Measurements from ENCODE around the gene SHCBP1L.

The SHCBP1L gene

DNA sequence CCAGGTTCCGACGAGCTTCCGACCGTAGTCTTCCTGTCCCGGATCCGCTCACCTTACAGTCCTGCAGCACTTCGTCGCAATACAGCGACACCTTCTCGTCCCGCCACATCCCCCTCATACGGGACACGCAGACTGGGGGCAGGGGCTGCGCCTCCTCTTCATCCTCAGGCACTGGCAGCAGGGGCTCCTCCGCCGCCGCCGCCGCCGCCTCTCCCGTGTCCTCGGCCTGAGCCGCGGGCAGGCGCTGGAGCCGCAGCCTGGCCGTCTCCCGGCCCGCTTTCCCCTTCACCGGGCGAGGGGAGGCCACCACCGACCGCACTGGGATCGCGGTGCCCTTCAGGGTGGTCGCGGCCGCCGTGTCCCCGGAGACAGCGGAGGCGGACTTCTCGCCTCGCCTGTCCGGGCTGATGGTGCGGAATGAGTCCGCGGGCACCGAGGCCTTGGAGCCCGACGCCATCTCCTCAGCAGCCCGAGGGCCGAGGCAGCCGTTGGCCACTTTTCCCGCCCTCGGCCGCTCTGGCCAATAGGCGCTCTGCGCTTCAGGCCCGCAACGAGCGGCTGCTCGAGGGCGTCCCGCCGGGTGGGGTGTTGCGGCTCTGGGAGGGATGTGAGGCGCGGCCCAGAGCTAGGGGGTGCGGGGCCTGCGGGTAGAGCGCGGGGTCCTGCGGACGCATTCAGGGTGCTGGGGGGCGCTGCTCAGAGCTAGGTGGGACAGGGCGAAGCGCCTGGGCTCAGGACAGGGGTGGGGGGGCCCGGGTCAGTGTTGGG is at the start of gene SHCBP1L:
Gene SHCBP1L (minus strand): TSS at position 490 of the 768 bp plus-strand sequence. CDS start 33 bp downstream, at position 457.
- no peak for DNase-seq

DNA sequence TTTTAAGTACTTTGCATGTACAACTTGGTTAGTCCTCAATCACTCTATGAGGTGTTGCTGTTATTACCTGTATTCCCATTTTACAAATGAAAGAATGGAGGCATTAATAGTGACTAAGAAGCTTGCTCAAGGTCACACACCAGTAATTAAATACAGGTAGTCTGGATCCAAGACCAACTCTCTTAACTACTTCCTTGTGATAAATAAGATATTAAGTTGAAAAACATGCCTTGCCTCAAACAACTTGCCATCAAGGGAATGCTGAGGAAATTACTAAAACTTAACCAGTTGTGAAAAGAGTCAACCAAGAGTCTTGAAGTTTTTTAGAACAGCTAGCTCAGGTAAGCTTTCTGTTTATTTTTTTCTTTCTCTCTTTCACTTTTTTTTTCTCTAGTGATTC is 49.3 kb upstream of the SHCBP1L start:
- no peak for DNase-seq

GRCh38 chr1:183000167-183000962 is 47.4 kb upstream of the SHCBP1L start:
- no peak for DNase-seq

- no peak for DNase-seq
Observed at GRCh38 chr1:182998482-182998881, 45.5 kb upstream of the SHCBP1L start.

DNA sequence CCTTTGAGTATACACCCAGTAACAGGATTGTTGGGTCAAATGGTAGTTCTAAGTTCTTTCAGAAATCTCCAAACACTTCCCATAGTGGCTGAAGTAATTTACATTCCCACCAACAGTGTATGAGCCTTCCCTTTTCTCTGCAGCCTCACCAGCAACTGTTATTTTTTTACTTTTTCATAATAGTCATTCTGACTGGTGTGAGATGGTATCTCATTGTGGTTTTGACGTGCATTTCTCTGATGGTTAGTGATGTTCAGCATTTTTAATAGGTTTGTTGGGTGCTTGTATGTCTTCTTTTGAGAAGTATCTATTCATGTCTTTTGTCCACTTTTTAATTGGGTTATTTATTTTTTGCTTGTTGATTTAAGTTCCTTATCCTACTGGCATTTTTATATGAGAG is 43.9 kb upstream of the SHCBP1L start:
- no peak for DNase-seq

DNA sequence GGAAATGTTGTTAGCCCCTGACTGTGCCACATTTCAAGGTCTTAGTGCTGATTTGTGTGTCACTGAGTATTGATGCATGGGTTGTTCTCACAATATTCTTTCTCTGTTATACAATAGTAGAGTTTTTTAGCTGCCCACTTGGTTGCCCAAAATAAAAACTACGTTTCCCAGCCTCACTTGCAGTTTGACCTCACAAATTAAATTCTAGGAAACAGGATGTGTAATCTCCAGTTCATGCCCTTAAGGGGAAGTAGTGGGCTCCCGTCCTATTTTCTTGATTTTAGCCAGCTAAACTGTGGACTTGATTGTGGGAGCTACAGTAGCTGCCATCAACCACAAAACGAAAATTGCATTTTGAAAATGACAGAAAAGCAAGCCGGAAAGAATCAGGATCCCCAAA is 42.9 kb upstream of the SHCBP1L start:
- no peak for DNase-seq

- no peak for DNase-seq
Observed at GRCh38 chr1:182993746-182994145, 40.8 kb upstream of the SHCBP1L start.

DNA sequence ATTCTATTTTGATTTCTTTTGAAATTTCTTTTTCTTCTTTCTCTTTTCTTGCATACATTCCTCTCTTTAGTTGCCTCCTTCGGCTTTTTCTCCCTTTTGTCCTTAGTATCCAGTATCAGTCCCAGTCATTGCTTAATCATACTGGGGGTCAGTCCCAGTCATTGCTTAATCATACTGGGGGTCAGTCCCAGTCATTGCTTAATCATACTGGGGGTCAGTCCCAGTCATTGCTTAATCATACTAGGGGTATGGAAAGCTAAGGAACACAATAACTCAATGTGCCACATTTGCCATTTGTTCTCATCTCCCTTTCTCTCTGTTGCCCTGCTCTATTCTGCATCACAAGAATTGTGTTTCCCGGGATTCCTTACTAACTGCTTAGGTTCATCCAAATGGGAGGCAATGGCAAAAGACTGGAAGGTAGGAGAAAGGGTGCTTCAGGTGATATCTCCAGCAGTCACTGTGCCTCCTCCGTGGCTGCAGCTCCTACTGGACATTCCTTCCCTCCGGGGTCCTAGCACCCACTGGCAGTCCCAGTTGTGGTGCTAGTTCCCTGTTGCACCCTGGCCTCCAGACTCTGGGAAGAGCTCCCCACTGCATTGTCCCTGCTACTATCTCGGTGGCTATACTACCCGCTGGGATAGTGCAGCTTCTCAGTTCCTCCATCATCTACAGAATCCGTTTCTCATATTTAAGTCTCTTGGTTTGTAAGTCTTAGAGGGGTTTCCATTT is 37.6 kb upstream of the SHCBP1L start:
- no peak for DNase-seq

DNA sequence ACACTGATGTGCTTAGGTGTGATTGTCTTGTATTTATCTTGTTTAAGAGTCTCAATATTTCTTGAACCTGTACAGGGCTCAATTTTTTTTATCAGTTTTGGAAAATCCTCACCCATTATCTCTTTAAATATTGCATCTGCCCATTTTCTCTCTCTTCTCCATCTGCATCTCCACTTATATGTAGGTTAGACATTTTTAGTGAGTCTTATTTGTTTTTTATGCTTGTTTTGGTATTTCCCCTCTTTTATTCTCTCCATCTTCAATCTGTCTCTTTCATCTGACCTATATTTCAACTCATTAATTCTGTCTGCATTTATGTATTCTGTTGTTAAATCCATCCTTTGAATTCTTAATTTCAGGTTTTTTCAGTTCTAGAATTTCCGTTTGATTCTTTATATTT is 32.9 kb upstream of the SHCBP1L start:
- no peak for DNase-seq

DNA sequence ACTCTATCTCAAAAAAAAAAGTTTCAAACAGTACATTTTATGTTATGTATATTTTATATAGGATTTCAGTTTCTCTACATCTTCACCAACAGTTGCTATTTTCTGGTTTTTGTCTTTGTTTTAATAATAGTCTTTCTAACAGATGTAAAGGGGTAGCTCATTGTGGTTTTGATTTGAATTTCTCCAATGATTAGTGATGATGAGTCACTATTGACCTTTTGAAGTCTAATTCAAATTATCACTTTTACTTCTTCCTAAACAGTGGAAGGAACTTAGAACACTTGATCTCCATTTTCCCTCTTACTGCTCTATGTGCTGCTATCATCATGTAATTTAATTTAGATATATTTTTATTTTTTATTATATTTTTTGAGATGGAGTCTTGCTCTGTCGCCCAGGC is 31.7 kb upstream of the SHCBP1L start:
- DNase-seq, result no peak

GRCh38 chr1:182984138-182984537 is 31.2 kb upstream of the SHCBP1L start:
- DNase-seq, result no peak

- no peak for DNase-seq
Observed at GRCh38 chr1:182978151-182978853, 25.3 kb upstream of the SHCBP1L start.

DNA sequence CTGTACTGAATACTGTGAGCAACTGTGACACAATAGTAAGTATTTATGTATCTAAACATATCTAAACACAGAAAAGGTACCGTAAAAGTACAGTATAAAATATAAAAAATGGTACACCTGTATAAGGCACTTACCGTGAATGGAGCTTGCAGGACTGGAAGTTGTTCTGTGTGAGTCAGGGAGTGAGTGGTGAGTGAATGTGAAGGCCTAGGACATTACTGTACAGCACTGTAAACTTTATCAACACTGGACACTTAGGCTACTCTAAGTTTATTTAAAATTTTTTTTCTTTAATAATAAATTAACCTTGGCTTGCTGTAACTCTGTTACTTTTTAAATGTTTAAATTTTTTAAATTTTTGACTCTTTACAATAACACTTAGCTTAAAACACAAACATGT is 24.5 kb upstream of the SHCBP1L start:
- DNase-seq, result no peak

GRCh38 chr1:182974506-182975191 is 21.7 kb upstream of the SHCBP1L start:
- DNase-seq, result no peak

- DNase-seq, result no peak
Observed at GRCh38 chr1:182972829-182973228, 19.9 kb upstream of the SHCBP1L start.

DNA sequence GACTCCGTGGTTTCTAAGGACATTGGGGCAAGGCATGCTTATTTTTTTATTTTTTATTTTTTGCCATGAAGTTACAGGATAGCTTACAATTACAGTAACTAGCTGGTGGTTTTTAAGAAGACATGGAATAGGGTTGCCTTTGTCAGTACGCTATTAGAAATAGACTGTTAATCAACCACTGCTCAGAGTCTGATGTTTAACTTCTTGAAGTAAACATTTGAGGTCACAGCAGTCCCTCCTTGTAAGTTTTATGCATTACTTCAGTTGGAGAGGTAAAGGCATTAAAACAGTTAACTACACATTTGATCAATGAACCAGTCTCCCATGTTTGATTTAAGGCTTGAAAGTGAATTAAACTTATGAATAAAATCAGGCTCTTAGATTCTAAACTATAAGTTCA is 19.3 kb upstream of the SHCBP1L start:
- DNase-seq, result no peak

- DNase-seq, result no peak
Observed at GRCh38 chr1:182971219-182971618, 18.3 kb upstream of the SHCBP1L start.

GRCh38 chr1:182968836-182969734 is 16.1 kb upstream of the SHCBP1L start:
- DNase-seq, result no peak

DNA sequence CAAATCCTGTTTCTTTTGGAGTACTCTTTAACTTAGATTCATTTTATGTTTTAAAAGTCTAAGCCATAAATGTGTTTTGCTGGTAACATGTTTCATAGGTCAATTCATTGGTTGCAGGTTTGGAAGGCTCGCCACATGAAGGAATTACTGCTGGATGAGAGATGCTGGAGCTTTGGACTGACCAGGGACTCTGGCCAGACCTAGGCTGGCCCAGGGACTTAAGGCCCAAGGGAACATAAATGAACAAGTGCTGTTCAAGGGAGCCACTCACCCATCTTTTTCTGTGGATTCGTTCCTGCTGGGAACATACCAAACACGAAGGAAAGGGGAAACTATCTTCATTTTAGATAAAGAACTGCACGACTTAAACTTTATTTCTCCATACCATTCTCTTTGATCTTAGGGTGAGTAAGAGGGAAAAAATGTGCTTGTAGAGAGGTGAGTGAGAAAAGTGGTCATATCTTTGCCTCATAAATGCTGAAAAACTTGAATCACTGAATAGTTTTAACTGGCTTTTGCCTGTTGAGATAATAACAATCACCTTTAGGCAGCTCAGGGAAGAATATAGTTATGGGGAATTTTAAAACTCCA is 15.3 kb upstream of the SHCBP1L start:
- no peak for DNase-seq

- no peak for DNase-seq
Observed at GRCh38 chr1:182965861-182966260, 12.9 kb upstream of the SHCBP1L start.

- no peak for DNase-seq
Observed at GRCh38 chr1:182965096-182965495, 12.1 kb upstream of the SHCBP1L start.
